ENCODE measurements around the gene COCH. TPM values are rescaled to one million over a fixed set of nuclear protein-coding genes. Genes with fewer than 3 reads are reported as not detected.

COCH gene
- total and polyA plus RNA-seq, 2 donors (not counting 1 experiment from before 2014, with no cell fraction given): 24.5 to 25.7 TPM

DNA sequence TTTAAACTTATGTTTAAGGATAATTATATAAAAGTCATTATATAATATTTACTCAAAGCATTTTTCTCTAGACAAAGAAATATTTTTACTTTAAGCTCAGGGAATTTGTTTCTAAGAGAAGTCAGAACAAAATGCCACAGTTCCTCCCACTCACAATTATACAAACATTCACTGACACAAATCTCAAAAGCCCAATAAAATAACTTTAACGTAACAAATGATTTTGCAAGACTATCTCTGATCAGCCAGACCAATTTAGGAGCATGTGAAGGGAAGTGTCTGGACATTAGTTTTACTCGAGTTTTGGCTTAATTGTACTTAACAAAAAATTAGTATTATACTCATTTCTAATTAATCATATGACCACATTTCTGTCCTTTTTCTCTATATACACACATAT, 41.2 kb downstream of the COCH start:
- H3K9me3 ChIP-seq (ENCODE audit: control extremely low read depth in 1 of 3, control insufficient read depth in 2 of 3, insufficient read depth in 1 of 3, low read length in 2 of 3): no peaks in the 10 kb centered on the region
- CTCF ChIA-PET: interaction anchor here (0.6 kb wide), 1 partner anchor 418 kb away, joined by 3 read pairs; no protein-coding TSS in a partner anchor
- Mint-ChIP-seq H3K27ac (no peak overlapping the region), H3K27me3 (no peaks in the 10 kb centered on the region), H3K4me1 (no peaks in the 10 kb centered on the region), H3K9me3 (ENCODE audit: insufficient read depth) (no peaks in the 10 kb centered on the region), H3K4me3 (no peak overlapping the region)
- H3K4me1 ChIP-seq (ENCODE audit: control insufficient read depth in 2 of 2, insufficient read depth in 2 of 2, low read length in 2 of 2): no peaks in the 10 kb centered on the region
- ATAC-seq (ENCODE audit: low read depth) (no peak), DNase-seq (no peak)
- H3K27me3 ChIP-seq (replicated peaks in 1 of 4; ENCODE audit: control extremely low read depth in 1 of 4, control insufficient read depth in 3 of 4, insufficient read depth in 4 of 4, low read length in 3 of 4): no peaks in the 10 kb centered on the region
- H3K36me3 ChIP-seq (replicated peaks in 1 of 2; ENCODE audit: control extremely low read depth in 1 of 2, control insufficient read depth in 1 of 2, extremely low read depth in 1 of 2, insufficient read depth in 2 of 2, low read length in 1 of 2): peaks cover 5 to 22% of the 10 kb centered on the region in 2 experiments
- H3K4me2 ChIP-seq (replicated peaks; ENCODE audit: low read depth, low read length, poor library complexity, severe bottlenecking): no peak overlapping the region
- H3K4me3 ChIP-seq (ENCODE audit: control extremely low read depth in 1 of 5, extremely low read depth in 1 of 5, insufficient read depth in 1 of 5, low read depth in 2 of 5, low read length in 4 of 5): no peak overlapping the region
- no peak overlapping the region for H3K9ac ChIP-seq (ENCODE audit: low read length)
- WGBS (ENCODE audit: insufficient coverage): no CpG with 5 or more reads among the region's 2 CpGs
- H4K20me1 ChIP-seq (ENCODE audit: control insufficient read depth, insufficient read depth, low read length, poor library complexity, severe bottlenecking): no peaks in the 10 kb centered on the region
- intact Hi-C loops (cut with micrococcal nuclease): no loop called here
- POLR2A ChIA-PET: no interaction called here
- TF ChIP-seq CTCF (IDR thresholded peaks at IDR 0.05) (no peak), EZH2 (IDR thresholded peaks at IDR 0.05; ENCODE audit: borderline replicate concordance, insufficient read depth, low read depth, low read length, poor library complexity, severe bottlenecking) (no peak)
- no peak overlapping the region for H2AFZ ChIP-seq (ENCODE audit: insufficient read depth, low read depth, low read length, poor library complexity, severe bottlenecking)
- no peak overlapping the region for H3K27ac ChIP-seq (ENCODE audit: low read length in 2 of 2)
- H3K79me2 ChIP-seq (ENCODE audit: control insufficient read depth, insufficient read depth, low read length): no peaks in the 10 kb centered on the region

- no peaks in the 10 kb centered on the region for H3K4me1 ChIP-seq (ENCODE audit: control insufficient read depth in 2 of 2, insufficient read depth in 2 of 2, low read length in 2 of 2)
- no peak overlapping the region for H3K4me3 ChIP-seq (ENCODE audit: control extremely low read depth in 1 of 5, extremely low read depth in 1 of 5, insufficient read depth in 1 of 5, low read depth in 2 of 5, low read length in 4 of 5)
- H3K9ac ChIP-seq (ENCODE audit: low read length): no peak overlapping the region
- H3K36me3 ChIP-seq (replicated peaks in 1 of 2; ENCODE audit: control extremely low read depth in 1 of 2, control insufficient read depth in 1 of 2, extremely low read depth in 1 of 2, insufficient read depth in 2 of 2, low read length in 1 of 2): peaks cover 0 to 11% of the 10 kb centered on the region in 2 experiments
- H4K20me1 ChIP-seq (ENCODE audit: control insufficient read depth, insufficient read depth, low read length, poor library complexity, severe bottlenecking): no peaks in the 10 kb centered on the region
- DNase-seq (no peak), ATAC-seq (ENCODE audit: low read depth) (no peak)
- H3K4me2 ChIP-seq (replicated peaks; ENCODE audit: low read depth, low read length, poor library complexity, severe bottlenecking): no peak overlapping the region
- H3K27me3 ChIP-seq (replicated peaks in 1 of 4; ENCODE audit: control extremely low read depth in 1 of 4, control insufficient read depth in 3 of 4, insufficient read depth in 4 of 4, low read length in 3 of 4): no peaks in the 10 kb centered on the region
- no peaks in the 10 kb centered on the region for H3K9me3 Mint-ChIP-seq (ENCODE audit: insufficient read depth)
- H3K9me3 ChIP-seq (ENCODE audit: control extremely low read depth in 1 of 3, control insufficient read depth in 2 of 3, insufficient read depth in 1 of 3, low read length in 2 of 3): no peaks in the 10 kb centered on the region
- no peak for TF ChIP-seq CTCF (IDR thresholded peaks at IDR 0.05)
- no peak for TF ChIP-seq EZH2 (IDR thresholded peaks at IDR 0.05; ENCODE audit: borderline replicate concordance, insufficient read depth, low read depth, low read length, poor library complexity, severe bottlenecking)
- H3K27me3 Mint-ChIP-seq: no peaks in the 10 kb centered on the region
- intact Hi-C loops (cut with micrococcal nuclease): no loop called here
- H3K79me2 ChIP-seq (ENCODE audit: control insufficient read depth, insufficient read depth, low read length): no peaks in the 10 kb centered on the region
- H3K4me3 Mint-ChIP-seq: no peak overlapping the region
- ChIA-PET CTCF (no interaction called here), POLR2A (no interaction called here)
- no CpG with 5 or more reads among the region's 1 CpG for WGBS (ENCODE audit: insufficient coverage)
- no peak overlapping the region for H3K27ac Mint-ChIP-seq
- no peak overlapping the region for H3K27ac ChIP-seq (ENCODE audit: low read length in 2 of 2)
- H2AFZ ChIP-seq (ENCODE audit: insufficient read depth, low read depth, low read length, poor library complexity, severe bottlenecking): no peak overlapping the region
- H3K4me1 Mint-ChIP-seq: no peaks in the 10 kb centered on the region
Observed at GRCh38 chr14:30921305-30921704, 46.9 kb downstream of the COCH start.
